ENCODE results near the gene FGD3.

- TF ChIP-seq, protein P1, sequence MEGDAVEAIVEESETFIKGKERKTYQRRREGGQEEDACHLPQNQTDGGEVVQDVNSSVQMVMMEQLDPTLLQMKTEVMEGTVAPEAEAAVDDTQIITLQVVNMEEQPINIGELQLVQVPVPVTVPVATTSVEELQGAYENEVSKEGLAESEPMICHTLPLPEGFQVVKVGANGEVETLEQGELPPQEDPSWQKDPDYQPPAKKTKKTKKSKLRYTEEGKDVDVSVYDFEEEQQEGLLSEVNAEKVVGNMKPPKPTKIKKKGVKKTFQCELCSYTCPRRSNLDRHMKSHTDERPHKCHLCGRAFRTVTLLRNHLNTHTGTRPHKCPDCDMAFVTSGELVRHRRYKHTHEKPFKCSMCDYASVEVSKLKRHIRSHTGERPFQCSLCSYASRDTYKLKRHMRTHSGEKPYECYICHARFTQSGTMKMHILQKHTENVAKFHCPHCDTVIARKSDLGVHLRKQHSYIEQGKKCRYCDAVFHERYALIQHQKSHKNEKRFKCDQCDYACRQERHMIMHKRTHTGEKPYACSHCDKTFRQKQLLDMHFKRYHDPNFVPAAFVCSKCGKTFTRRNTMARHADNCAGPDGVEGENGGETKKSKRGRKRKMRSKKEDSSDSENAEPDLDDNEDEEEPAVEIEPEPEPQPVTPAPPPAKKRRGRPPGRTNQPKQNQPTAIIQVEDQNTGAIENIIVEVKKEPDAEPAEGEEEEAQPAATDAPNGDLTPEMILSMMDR (IDR thresholded peaks at IDR 0.05; ENCODE audit: low read length) = no peak
- no peak for TF ChIP-seq EZH2 (optimal IDR thresholded peaks at IDR 0.05; ENCODE audit: low read depth, low read length)
These were observed 20.8 kb downstream of the FGD3 start for GRCh38 chr9:92968081-92968480.
